Spleen (tissue), 13 donors: ENCODE data around the gene RRAGB. TPM values are rescaled to one million over a fixed set of nuclear protein-coding genes. Genes with fewer than 3 reads are reported as not detected.
A peak's percentile ranks its signal among the peaks of the same experiment; 100 is the strongest.
"Not testable (repeated sequence)": the region's sequence is repeated elsewhere in the genome, so short reads cannot be mapped to it uniquely, and the experiment has no call there.

Experiments
- DNase-seq: peaks from one replicate; pipeline ENCODE4 v3.0.0-alpha.2; 2020
- H3K27ac ChIP-seq, 8 donors: fragments of 200-600 bp; sonication (generic) in 7 of 8; 1 replicate in 4 of 8; 2 replicates in 4 of 8; pipeline versions ENCODE4 v1.5.0 to v1.8.0; 2016 to 2021; ENCODE audit warnings: inconsistent platforms in 4 of 8, mild to moderate bottlenecking in 4 of 8, moderate library complexity in 1 of 8
- H3K27me3 ChIP-seq, 7 donors: fragments of 200-600 bp; sonication (generic) in 6 of 7; replicated peaks in 1 of 7; 1 replicate in 4 of 7; 2 replicates in 3 of 7; pipeline versions ENCODE4 v1.5.0 to v1.8.0; 2016 to 2021; ENCODE audit warnings: inconsistent platforms in 3 of 7, mild to moderate bottlenecking in 1 of 7
- H3K36me3 ChIP-seq, 6 donors: fragments of 200-600 bp; sonication (generic) in 5 of 6; 1 replicate in 4 of 6; 2 replicates in 2 of 6; pipeline versions ENCODE4 v1.5.0 to v1.8.0; 2016 to 2021; ENCODE audit warnings: inconsistent platforms in 2 of 6
- H3K4me1 ChIP-seq, 6 donors: fragments of 200-600 bp; sonication (generic) in 5 of 6; 1 replicate in 3 of 6; 2 replicates in 3 of 6; pipeline versions ENCODE4 v1.5.0 to v1.8.0; 2016 to 2021; ENCODE audit warnings: inconsistent platforms in 3 of 6
- H3K4me3 ChIP-seq, 8 donors: fragments of 200-600 bp; sonication (generic) in 7 of 8; 1 replicate in 4 of 8; 2 replicates in 4 of 8; pipeline versions ENCODE4 v1.5.0 to v1.8.0; 2016 to 2021; ENCODE audit warnings: inconsistent platforms in 4 of 8, mild to moderate bottlenecking in 4 of 8, moderate library complexity in 2 of 8
- H3K9me3 ChIP-seq, 8 donors: fragments of 200-600 bp; sonication (generic) in 7 of 8; 1 replicate in 4 of 8; 2 replicates in 4 of 8; pipeline versions ENCODE4 v1.5.0 to v1.8.0; 2016 to 2021; ENCODE audit warnings: inconsistent platforms in 4 of 8
- CTCF ChIP-seq, 11 experiments: fragments of 200-600 bp in 7 of 11; fragments of 450-650 bp in 4 of 11; sonication (generic) in 4 of 11; IDR thresholded peaks in 8 of 11; conservative IDR thresholded peaks in 3 of 11; 1 replicate in 7 of 11; 2 replicates in 4 of 11; pipeline versions ENCODE4 v1.4.0 to v1.8.0; 2016 to 2021; ENCODE audit warnings: antibody characterized with exemption in 11 of 11, inconsistent platforms in 4 of 11, mild to moderate bottlenecking in 1 of 11
- POLR2A ChIP-seq, 3 donors: fragments of 450-650 bp; IDR thresholded peaks; one replicate each; pipeline ENCODE4 v1.5.1; 2017; ENCODE audit warnings: antibody characterized with exemption in 3 of 3, mild to moderate bottlenecking in 1 of 3
- POLR2AphosphoS5 ChIP-seq, 3 donors: sonication (generic); formaldehyde crosslinking; IDR thresholded peaks; one replicate each; pipeline ENCODE4 v1.5.1; 2017; ENCODE audit warnings: antibody characterized with exemption in 3 of 3
- WGBS, 5 donors: extraction: QIAGEN DNeasy Blood & Tissue Kit in 3 of 5; methylation state at CpG; one replicate each; pipeline versions ENCODE4 v1.1.5 to v1.1.7; 2013 to 2018; 5-methylcytosine and 5-hydroxymethylcytosine counted together
- intact Hi-C: fragments of 100-400 bp; cut with DNase I; formaldehyde crosslinking; loops from one replicate; pipeline ENCODE4 v1.15.0; 2023; ENCODE audit warnings: low total_unique reads
- long read RNA-seq, 2 donors: transcript quantifications; one replicate each; lab custom pipeline, GENCODE V29; 2026
- polyA plus RNA-seq, 3 donors: library from polyadenylated mRNA; stranded (reverse); fragments of 200-250 nt; gene quantifications; one replicate each; pipeline ENCODE4 v1.2.1, GENCODE V29; 2013
- total RNA-seq, 7 donors: library from RNA; depleted of rRNA in 3 of 7; stranded (reverse); fragments of >200 nt in 3 of 7; fragmentation: NEBNext Ultra II Directional in 4 of 7; extraction: Animal tissue kit (Norgen Biotek cat#: 25700) in 4 of 7; gene quantifications; one replicate each; pipeline versions ENCODE4 v1.1.0 to v1.2.1, GENCODE V29; 2016 to 2021
- donor health status: healthy with polysubstance abuse.
- donor health status: DM: no; HTN: no; CAD: no; lungs with moderate emphysema.
- donor health status: DM: no; HTN: no; CAD: no.
- donor health status: Bipolar disorder and iron deficiency.
- donor health status: healthy.
- donor health status: DM: no; HTN: no; CAD: no.
- donor health status: DM: yes; HTN: yes; CAD: no.

Gene RRAGB
- 10 to 100 TPM; 16.8 to 26.7 (median 17.8) TPM for total RNA-seq
- polyA plus RNA-seq, result 10 to 100 TPM; 16.0 to 30.7 (median 20.3) TPM
- long read RNA-seq, donor 1, partial matches to known transcripts, result 0 of 3 reads
- long read RNA-seq, donor 1, other reads (novel, unspliced or antisense), result 0 of 3 reads
- long read RNA-seq, donor 2, transcript RRAGB-202 (10 exons, 2,061 nt), result major isoform, 5 of 5 reads
- long read RNA-seq, donor 2, partial matches to known transcripts, result 0 of 5 reads
- long read RNA-seq, donor 2, other reads (novel, unspliced or antisense), result 0 of 5 reads

- no peak for TF ChIP-seq POLR2A (IDR thresholded peaks at IDR 0.05)
- peak; percentile 74 to 82 (median 82) for TF ChIP-seq POLR2AphosphoS5 (IDR thresholded peaks at IDR 0.05)
- peak in 10 of 11 experiments; percentile 42 to 80 (median 66) for TF ChIP-seq CTCF (IDR thresholded peaks at IDR 0.05 in 8 of 11, conservative IDR thresholded peaks at IDR 0.05 in 3 of 11)
- Histone ChIP-seq H3K4me3 (peak within 1 kb of the TSS; percentile 47 to 77 (median 57)), H3K27ac (peak within 1 kb of the TSS; percentile 68 to 92 (median 90)), H3K9me3 (no peaks in the 10 kb centered on the region), H3K4me1 (peaks cover 4 to 43% (median 17%) of the 10 kb centered on the region in 6 donors), H3K36me3 (peaks cover 0 to 31% (median 0%) of the 10 kb centered on the region in 6 donors), H3K27me3 (no peaks in the 10 kb centered on the region)
- peak; percentile 97 for DNase-seq
- intact Hi-C loops, result no loop called here
- 0 to 48% (median 1%) methylated on average over 20 to 46 of the region's 46 CpGs for WGBS, 5 donors
Measured at GRCh38 chrX:55717521-55718497, at the start of gene RRAGB. Gene RRAGB, plus strand, starts transcription at chrX:55717749. Its CDS starts 579 bp downstream, at chrX:55718328.

GRCh38 chrX:55668084-55668483 lies 49.5 kb upstream of the RRAGB start:
- no peak for DNase-seq
- 56 to 100% (median 75%) methylated on average over 1 of the region's 1 CpG for WGBS, 5 donors
- H3K4me3 ChIP-seq, result no peak overlapping the region
- H3K27ac ChIP-seq, result no peak overlapping the region
- intact Hi-C loops, result no loop called here
- TF ChIP-seq CTCF (IDR thresholded peaks at IDR 0.05 in 8 of 11, conservative IDR thresholded peaks at IDR 0.05 in 3 of 11), result no peak
- TF ChIP-seq POLR2AphosphoS5 (IDR thresholded peaks at IDR 0.05), result no peak
- TF ChIP-seq POLR2A (IDR thresholded peaks at IDR 0.05), result no peak
- no peaks in the 10 kb centered on the region for H3K36me3 ChIP-seq
- no peaks in the 10 kb centered on the region for H3K4me1 ChIP-seq
- H3K9me3 ChIP-seq, result peaks cover 0 to 48% (median 1%) of the 10 kb centered on the region in 8 donors
- H3K27me3 ChIP-seq, result no peaks in the 10 kb centered on the region

- H3K27me3 ChIP-seq, result peaks cover 0 to 18% (median 0%) of the 10 kb centered on the region in 7 donors
- H3K27ac ChIP-seq, H3K4me3 ChIP-seq, H3K4me1 ChIP-seq, intact Hi-C loops, H3K36me3 ChIP-seq, DNase-seq: not testable (repeated sequence)
- 79 to 100% (median 84%) methylated on average over 3 to 10 of the region's 10 CpGs for WGBS, 5 donors
- peaks cover 0 to 22% (median 0%) of the 10 kb centered on the region in 8 donors for H3K9me3 ChIP-seq
Measured at GRCh38 chrX:55688579-55688978, 29.0 kb upstream of the RRAGB start.

GRCh38 chrX:55695227-55696018 lies 22.1 kb upstream of the RRAGB start:
- WGBS, 5 donors, result 55 to 75% (median 63%) methylated on average over 5 of the region's 5 CpGs
- TF ChIP-seq CTCF (IDR thresholded peaks at IDR 0.05 in 8 of 11, conservative IDR thresholded peaks at IDR 0.05 in 3 of 11), result no peak
- no peak for TF ChIP-seq POLR2A (IDR thresholded peaks at IDR 0.05)
- no peak for TF ChIP-seq POLR2AphosphoS5 (IDR thresholded peaks at IDR 0.05)

More at GRCh38 chrX:55695227-55696018, 22.1 kb upstream of the RRAGB start:
- no peak for DNase-seq
- intact Hi-C loops, result no loop called here
- Histone ChIP-seq H3K9me3 (peaks cover 0 to 6% (median 0%) of the 10 kb centered on the region in 8 donors), H3K4me1 (no peaks in the 10 kb centered on the region), H3K36me3 (no peaks in the 10 kb centered on the region), H3K27me3 (peaks cover 0 to 4% (median 0%) of the 10 kb centered on the region in 7 donors), H3K4me3 (no peak overlapping the region), H3K27ac (no peak overlapping the region)
